Upper lobe of left lung (tissue), 6 donors: ENCODE results near the gene SDC3. TPM values are rescaled to one million over a fixed set of nuclear protein-coding genes. Genes with fewer than 3 reads are reported as not detected.
"Not testable (repeated sequence)": the region's sequence is repeated elsewhere in the genome, so short reads cannot be mapped to it uniquely, and the experiment has no call there.

Source experiments
- ATAC-seq, 2 donors: fragments of 200-7000 bp; cut with Tn5 transposase; one replicate each; pipeline ENCODE4 v1.9.1; 2022; ENCODE audit warnings: mild to moderate bottlenecking in 2 of 2, moderate library complexity in 2 of 2; ENCODE audit not compliant: low FRiP score in 2 of 2
- DNase-seq, 2 donors: peaks; one replicate each; pipeline ENCODE4 v3.0.0-alpha.2; 2019 to 2020
- H3K27ac ChIP-seq, 4 donors: fragments of 200-600 bp; sonication (generic); one replicate each; pipeline ENCODE4 v1.5.1; 2016 to 2019
- H3K27me3 ChIP-seq, 4 donors: fragments of 200-600 bp; sonication (generic); one replicate each; pipeline ENCODE4 v1.5.1; 2017 to 2019
- H3K36me3 ChIP-seq, 4 donors: fragments of 200-600 bp; sonication (generic); one replicate each; pipeline ENCODE4 v1.5.1; 2016 to 2019
- H3K4me1 ChIP-seq, 4 donors: fragments of 200-600 bp; sonication (generic); one replicate each; pipeline ENCODE4 v1.5.1; 2018 to 2019
- H3K4me3 ChIP-seq, 4 donors: fragments of 200-600 bp; sonication (generic); one replicate each; pipeline ENCODE4 v1.5.1; 2017 to 2019; ENCODE audit warnings: mild to moderate bottlenecking in 2 of 4, moderate library complexity in 1 of 4
- H3K9me3 ChIP-seq, 4 donors: fragments of 200-600 bp; sonication (generic); one replicate each; pipeline ENCODE4 v1.5.1; 2018 to 2019
- EP300 ChIP-seq, 4 donors: sonication (generic); formaldehyde crosslinking; IDR thresholded peaks; one replicate each; pipeline ENCODE4 v1.5.1; 2017; ENCODE audit warnings: antibody characterized with exemption in 4 of 4, control low read depth in 2 of 4
- POLR2A ChIP-seq, 4 donors: fragments of 450-650 bp; IDR thresholded peaks; one replicate each; pipeline ENCODE4 v1.5.1; 2016 to 2017; ENCODE audit warnings: antibody characterized with exemption in 4 of 4, mild to moderate bottlenecking in 2 of 4
- POLR2AphosphoS5 ChIP-seq, 2 donors: sonication (generic); formaldehyde crosslinking; IDR thresholded peaks; one replicate each; pipeline ENCODE4 v1.5.1; 2017; ENCODE audit warnings: antibody characterized with exemption in 2 of 2
- WGBS, 2 donors: methylation state at CpG; one replicate each; pipeline ENCODE4 v1.1.5; 2017 to 2018; 5-methylcytosine and 5-hydroxymethylcytosine counted together
- total RNA-seq, 6 donors: library from RNA; depleted of rRNA in 4 of 6; stranded (reverse); fragments of >200 nt in 4 of 6; gene quantifications; one replicate each; pipeline versions ENCODE4 v1.1.0 to v1.2.1, GENCODE V29; 2016 to 2021
- TF ChIP-seq, protein P1 (sequence below), 6 experiments: fragments of 450-650 bp in 4 of 6; fragments of 200-600 bp in 2 of 6; sonication (generic) in 2 of 6; IDR thresholded peaks; one replicate each; pipeline ENCODE4 v1.5.1; 2016 to 2019; ENCODE audit warnings: antibody characterized with exemption in 6 of 6
- donor health status: DM: no; HTN: no; CAD: no; lungs with moderate emphysema.
- donor health status: DM: no; HTN: yes; CAD: no; lungs with severe emphysema.

SDC3 gene
- total RNA-seq, 6 donors from 2014 or later, result 15.8 to 65.8 (median 30.1) TPM

DNA sequence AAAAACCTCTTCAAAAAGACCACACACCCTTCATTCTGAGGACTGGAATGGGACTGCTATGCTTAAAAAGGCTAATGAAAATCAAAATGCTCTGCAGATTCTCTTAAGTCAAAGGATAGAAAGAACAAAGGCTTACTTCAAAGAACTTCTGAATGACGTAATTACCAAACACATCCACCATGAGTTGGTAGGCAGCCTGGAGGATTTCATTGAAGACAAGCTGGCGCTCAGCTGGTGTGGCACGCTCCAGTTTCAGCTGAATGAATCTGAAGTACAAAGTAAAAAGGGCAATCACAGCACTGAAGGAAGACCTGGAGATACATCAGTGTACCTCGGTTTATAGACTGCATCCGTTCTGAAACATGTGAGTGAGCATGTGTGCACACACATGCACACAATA is 43.5 kb upstream of the SDC3 start:
- no peak for TF ChIP-seq EP300 (IDR thresholded peaks at IDR 0.05)
- no peak for TF ChIP-seq POLR2A (IDR thresholded peaks at IDR 0.05)
- no peak for TF ChIP-seq POLR2AphosphoS5 (IDR thresholded peaks at IDR 0.05)
- TF ChIP-seq, protein P1, sequence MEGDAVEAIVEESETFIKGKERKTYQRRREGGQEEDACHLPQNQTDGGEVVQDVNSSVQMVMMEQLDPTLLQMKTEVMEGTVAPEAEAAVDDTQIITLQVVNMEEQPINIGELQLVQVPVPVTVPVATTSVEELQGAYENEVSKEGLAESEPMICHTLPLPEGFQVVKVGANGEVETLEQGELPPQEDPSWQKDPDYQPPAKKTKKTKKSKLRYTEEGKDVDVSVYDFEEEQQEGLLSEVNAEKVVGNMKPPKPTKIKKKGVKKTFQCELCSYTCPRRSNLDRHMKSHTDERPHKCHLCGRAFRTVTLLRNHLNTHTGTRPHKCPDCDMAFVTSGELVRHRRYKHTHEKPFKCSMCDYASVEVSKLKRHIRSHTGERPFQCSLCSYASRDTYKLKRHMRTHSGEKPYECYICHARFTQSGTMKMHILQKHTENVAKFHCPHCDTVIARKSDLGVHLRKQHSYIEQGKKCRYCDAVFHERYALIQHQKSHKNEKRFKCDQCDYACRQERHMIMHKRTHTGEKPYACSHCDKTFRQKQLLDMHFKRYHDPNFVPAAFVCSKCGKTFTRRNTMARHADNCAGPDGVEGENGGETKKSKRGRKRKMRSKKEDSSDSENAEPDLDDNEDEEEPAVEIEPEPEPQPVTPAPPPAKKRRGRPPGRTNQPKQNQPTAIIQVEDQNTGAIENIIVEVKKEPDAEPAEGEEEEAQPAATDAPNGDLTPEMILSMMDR (IDR thresholded peaks at IDR 0.05), result no peak
- no peaks in the 10 kb centered on the region for H3K27me3 ChIP-seq
- no peaks in the 10 kb centered on the region for H3K9me3 ChIP-seq
- H3K36me3 ChIP-seq, result peaks cover 26 to 78% (median 63%) of the 10 kb centered on the region in 4 donors
- ATAC-seq, result no peak
- DNase-seq, result no peak
- 89 to 94% methylated on average over 5 of the region's 5 CpGs for WGBS, 2 donors
- no peak overlapping the region for H3K27ac ChIP-seq
- H3K4me3 ChIP-seq, result no peak overlapping the region
- H3K4me1 ChIP-seq, result no peaks in the 10 kb centered on the region

GRCh38 chr1:30950700-30951099 is 42.1 kb upstream of the SDC3 start:
- 96 to 99% methylated on average over 5 of the region's 5 CpGs for WGBS, 2 donors
- Histone ChIP-seq H3K4me3 (no peak overlapping the region), H3K27ac (no peak overlapping the region), H3K9me3 (no peaks in the 10 kb centered on the region), H3K36me3 (peaks cover 26 to 82% (median 62%) of the 10 kb centered on the region in 4 donors), H3K27me3 (no peaks in the 10 kb centered on the region), H3K4me1 (no peaks in the 10 kb centered on the region)
- TF ChIP-seq, protein P1 (IDR thresholded peaks at IDR 0.05), result no peak
- TF ChIP-seq EP300 (IDR thresholded peaks at IDR 0.05), result no peak
- TF ChIP-seq POLR2A (IDR thresholded peaks at IDR 0.05), result no peak
- no peak for TF ChIP-seq POLR2AphosphoS5 (IDR thresholded peaks at IDR 0.05)
- DNase-seq (no peak), ATAC-seq (no peak)

GRCh38 chr1:30950053-30950452 is 41.5 kb upstream of the SDC3 start:
- WGBS, 2 donors, result 93 to 96% methylated on average over 5 of the region's 5 CpGs
- Histone ChIP-seq H3K4me1 (no peaks in the 10 kb centered on the region), H3K36me3 (peaks cover 31 to 89% (median 65%) of the 10 kb centered on the region in 4 donors), H3K27me3 (no peaks in the 10 kb centered on the region), H3K27ac (no peak overlapping the region), H3K4me3 (no peak overlapping the region), H3K9me3 (no peaks in the 10 kb centered on the region)
- ATAC-seq, result no peak
- no peak for DNase-seq
- TF ChIP-seq POLR2AphosphoS5 (IDR thresholded peaks at IDR 0.05) (no peak), EP300 (IDR thresholded peaks at IDR 0.05) (no peak), POLR2A (IDR thresholded peaks at IDR 0.05) (no peak)
- TF ChIP-seq, protein P1 (IDR thresholded peaks at IDR 0.05), result no peak

GRCh38 chr1:30949487-30949838 is 40.9 kb upstream of the SDC3 start:
- peaks cover 35 to 90% (median 67%) of the 10 kb centered on the region in 4 donors for H3K36me3 ChIP-seq
- DNase-seq, H3K9me3 ChIP-seq, H3K4me1 ChIP-seq, ATAC-seq, H3K27me3 ChIP-seq, H3K27ac ChIP-seq, H3K4me3 ChIP-seq: not testable (repeated sequence)
- 100% methylated on average over 1 of the region's 1 CpG for WGBS, 2 donors

DNA sequence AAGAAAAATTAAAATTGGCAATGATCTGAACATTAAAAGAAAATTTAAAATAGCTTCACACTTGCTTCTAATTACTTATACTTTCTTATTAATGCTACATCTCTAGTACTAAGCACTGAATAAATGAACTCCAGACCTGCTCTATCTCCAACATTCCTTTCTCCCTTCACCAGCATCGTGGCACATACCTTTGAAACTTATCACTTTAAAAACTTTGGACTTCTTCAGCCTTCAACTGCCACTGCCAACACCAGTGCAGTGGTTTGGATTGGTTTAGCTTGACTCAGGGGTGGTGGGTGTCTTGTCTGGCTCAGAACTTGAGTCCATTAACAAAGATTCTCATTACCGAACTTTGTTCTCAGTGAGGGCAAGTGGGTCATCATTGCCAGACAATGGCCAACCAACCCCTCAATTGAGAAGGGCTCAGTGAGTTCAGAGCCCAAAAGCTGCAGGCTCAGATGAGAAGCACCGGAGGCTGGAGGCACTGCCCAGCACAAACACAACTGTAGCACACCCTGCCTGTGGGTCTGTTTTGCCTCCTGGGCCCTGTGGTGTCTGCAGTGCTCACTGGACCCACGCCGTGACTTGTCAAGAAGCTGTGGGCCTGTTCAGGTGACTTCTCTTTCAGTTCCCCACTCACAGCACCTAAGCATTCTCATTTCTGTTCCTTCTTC is 40.4 kb upstream of the SDC3 start:
- DNase-seq, H3K27ac ChIP-seq, ATAC-seq, H3K4me1 ChIP-seq, H3K27me3 ChIP-seq, H3K4me3 ChIP-seq, H3K9me3 ChIP-seq: not testable (repeated sequence)
- H3K36me3 ChIP-seq, result peaks cover 33 to 90% (median 67%) of the 10 kb centered on the region in 4 donors
- WGBS, 2 donors, result 79 to 80% methylated on average over 2 of the region's 5 CpGs

- ATAC-seq, result no peak
- no peaks in the 10 kb centered on the region for H3K9me3 ChIP-seq
These were observed 39.7 kb upstream of the SDC3 start for GRCh38 chr1:30948278-30948677.

More at GRCh38 chr1:30948278-30948677, 39.7 kb upstream of the SDC3 start:
- H3K27me3 ChIP-seq, result no peaks in the 10 kb centered on the region
- DNase-seq, result no peak
- no peak overlapping the region for H3K4me3 ChIP-seq
- no peak overlapping the region for H3K27ac ChIP-seq
- WGBS, 2 donors, result 82 to 95% methylated on average over 3 of the region's 3 CpGs
- H3K4me1 ChIP-seq, result no peaks in the 10 kb centered on the region
- TF ChIP-seq POLR2AphosphoS5 (IDR thresholded peaks at IDR 0.05), result no peak
- no peak for TF ChIP-seq EP300 (IDR thresholded peaks at IDR 0.05)
- no peak for TF ChIP-seq POLR2A (IDR thresholded peaks at IDR 0.05)
- TF ChIP-seq, protein P1 (IDR thresholded peaks at IDR 0.05), result no peak
- H3K36me3 ChIP-seq, result peaks cover 26 to 90% (median 63%) of the 10 kb centered on the region in 4 donors
